Putamen (tissue), 1 donor: ENCODE data around the gene RAD21L1.
A peak's percentile ranks its signal among the peaks of the same experiment; 100 is the strongest.
"Not testable (repeated sequence)": the region's sequence is repeated elsewhere in the genome, so short reads cannot be mapped to it uniquely, and the experiment has no call there.

Source experiments
- DNase-seq: peaks from one replicate; pipeline ENCODE4 v3.0.0-alpha.2; 2016; ENCODE audit warnings: low spot score

RAD21L1 gene

DNA sequence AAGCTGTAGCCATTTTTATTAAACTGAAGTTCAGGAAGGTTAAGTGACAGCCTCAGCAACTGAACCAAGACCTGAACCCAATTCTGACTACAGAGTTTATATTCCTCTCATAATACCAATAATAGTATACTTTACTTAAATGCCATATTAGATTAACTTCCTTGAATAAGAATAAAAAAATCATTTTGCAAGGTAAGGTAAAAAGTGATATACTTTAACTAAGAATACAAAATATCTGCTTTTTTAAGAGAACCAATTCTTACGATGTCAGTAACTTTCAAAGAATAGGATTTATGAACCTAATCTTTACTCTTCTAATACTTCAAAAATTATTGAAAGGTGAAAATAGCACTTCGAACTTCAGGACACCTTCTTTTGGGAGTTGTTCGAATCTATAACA lies 3.7 kb downstream of the RAD21L1 start:
- no peak for DNase-seq

GRCh38 chr20:1232286-1233111 lies 6.7 kb downstream of the RAD21L1 start:
- no peak for DNase-seq

DNA sequence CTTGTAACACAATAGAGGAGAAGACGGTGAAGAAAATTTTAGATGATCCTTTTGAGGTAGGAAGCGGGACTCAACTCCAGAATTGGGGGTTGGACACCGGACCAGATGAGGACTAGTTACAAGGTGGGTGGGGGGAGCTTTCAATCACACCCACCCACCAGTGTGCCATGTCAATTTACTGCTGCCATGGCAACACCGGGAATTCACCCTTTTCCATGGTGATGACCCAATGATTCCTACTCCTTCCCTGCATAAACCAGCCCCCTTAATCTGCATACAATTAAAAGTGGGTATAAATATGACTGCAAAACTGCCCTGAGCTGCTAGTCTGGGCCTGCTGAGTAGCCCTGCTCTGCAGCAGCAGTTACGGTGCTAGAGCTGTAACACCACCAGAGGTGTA lies 14.7 kb downstream of the RAD21L1 start:
- no peak for DNase-seq

DNA sequence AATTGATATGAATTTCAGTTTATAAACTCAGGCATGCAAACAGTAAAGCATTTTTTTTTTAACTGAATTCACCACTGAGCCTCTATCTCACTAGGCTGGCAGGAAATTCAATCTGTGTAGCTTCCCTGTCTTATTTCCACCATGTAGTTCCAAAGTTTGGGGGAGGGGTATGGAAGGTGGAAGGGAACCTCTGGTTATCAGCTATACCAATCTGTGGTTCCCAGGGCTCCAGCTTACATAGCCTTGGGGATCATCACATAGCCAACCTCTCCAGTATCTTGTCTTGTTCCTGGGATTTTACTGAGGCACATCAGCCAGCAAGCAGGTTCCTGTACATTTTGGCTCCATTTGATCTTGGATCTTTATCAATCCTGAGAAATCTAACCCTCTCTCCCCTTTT lies 15.6 kb downstream of the RAD21L1 start:
- DNase-seq, result no peak

DNA sequence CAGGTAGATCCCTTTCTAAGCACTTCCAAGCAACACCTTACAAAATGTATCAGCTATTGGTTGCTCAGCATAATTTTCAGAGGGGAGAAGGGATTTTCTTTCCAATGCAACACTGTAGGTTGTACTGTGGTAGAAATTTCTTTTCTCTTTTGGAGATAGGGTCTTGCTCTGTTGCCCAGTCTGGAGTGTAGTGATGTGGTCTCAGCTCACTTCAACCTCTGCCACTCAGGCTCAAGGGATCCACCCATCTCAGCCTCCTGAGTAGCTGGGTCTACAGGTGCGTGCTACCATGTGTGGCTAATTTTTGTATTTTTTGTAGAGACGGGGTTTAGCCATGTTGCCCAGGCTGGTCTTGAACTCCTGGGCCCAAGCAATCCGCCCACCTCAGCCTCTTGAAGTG lies 16.3 kb downstream of the RAD21L1 start:
- DNase-seq, result no peak

DNA sequence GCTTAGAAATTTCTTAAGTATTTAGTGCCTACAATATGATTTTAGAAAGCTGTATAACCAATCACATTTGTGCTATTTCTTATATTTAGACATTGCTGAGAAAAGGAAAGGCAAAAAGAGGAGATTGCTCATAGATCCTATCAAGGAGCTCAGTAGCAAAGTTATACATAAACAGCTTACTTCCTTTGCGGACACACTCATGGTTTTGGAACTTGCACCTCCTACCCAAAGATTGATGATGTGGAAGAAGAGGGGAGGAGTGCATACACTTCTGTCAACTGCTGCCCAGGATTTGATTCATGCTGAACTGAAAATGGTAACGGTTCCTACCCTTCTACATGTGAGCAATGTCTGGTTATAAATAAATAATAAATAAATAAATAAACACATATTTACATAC lies 16.7 kb downstream of the RAD21L1 start:
- DNase-seq, result no peak

DNA sequence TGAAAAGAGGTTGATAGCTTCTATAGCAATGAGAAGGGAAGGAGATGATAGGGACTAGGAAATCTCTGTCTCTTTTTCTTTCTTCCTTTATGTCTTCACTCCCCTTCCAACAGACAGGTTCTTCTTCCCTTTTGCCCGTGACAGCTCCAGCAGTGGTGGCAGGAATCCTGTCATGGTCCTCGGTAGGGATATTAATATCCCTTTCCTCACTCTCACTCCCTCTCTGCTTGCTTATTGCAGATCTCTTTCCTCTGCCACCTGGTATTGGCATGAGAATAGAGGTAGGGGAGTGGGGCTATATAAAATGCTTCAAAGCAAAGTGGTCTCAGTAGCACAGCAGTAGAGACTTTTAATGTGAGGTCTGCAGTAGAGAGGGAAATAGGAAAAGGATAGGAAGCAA lies 19.7 kb downstream of the RAD21L1 start:
- no peak for DNase-seq

- DNase-seq, result no peak
Measured at GRCh38 chr20:1247689-1248088, 21.8 kb downstream of the RAD21L1 start.

- DNase-seq, result not testable (repeated sequence)
Measured at GRCh38 chr20:1250282-1250681, 24.4 kb downstream of the RAD21L1 start.

DNA sequence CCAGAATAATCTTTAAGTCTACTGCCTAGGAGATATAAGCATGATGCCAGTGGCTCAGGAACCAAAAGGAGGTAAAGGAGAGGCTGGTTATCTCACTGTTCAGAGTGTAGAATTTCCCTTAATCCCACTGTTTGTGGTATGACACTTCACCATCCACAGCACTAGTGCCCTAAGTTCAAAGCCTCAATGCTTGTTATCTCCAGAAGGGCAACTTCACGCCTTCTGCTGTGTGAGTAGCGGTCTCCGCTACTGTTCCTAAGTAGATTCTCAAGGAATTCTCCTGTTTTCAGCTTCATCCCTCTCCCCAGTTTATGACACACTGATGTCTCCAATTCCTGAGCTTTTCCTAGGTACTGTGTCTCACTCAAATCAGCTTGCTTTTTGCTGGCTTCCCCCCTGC lies 26.6 kb downstream of the RAD21L1 start:
- DNase-seq, result no peak

GRCh38 chr20:1254254-1254653 lies 28.4 kb downstream of the RAD21L1 start:
- no peak for DNase-seq

- DNase-seq, result no peak
Measured at GRCh38 chr20:1255675-1256074, 29.8 kb downstream of the RAD21L1 start.

GRCh38 chr20:1263853-1264252 lies 38.0 kb downstream of the RAD21L1 start:
- DNase-seq, result no peak

DNA sequence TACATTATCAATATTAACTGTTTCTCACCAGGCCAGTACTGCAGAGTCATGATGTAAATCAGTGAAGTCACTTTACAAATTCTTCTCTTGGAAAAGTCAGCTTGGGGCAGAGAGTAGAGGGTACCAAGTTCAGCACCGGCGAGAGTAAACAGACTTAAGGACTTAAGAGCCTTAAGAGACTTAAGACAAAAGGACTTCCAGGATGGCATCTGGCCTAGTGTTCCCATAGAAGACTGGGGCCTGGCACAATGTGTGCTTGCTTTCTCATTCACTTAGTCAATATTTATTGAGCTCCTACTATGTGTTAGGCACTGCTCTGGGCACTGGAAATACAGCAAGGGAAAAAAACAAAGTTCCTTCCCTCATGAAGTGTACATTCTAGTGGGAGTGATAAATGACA lies 38.9 kb downstream of the RAD21L1 start:
- no peak for DNase-seq

DNA sequence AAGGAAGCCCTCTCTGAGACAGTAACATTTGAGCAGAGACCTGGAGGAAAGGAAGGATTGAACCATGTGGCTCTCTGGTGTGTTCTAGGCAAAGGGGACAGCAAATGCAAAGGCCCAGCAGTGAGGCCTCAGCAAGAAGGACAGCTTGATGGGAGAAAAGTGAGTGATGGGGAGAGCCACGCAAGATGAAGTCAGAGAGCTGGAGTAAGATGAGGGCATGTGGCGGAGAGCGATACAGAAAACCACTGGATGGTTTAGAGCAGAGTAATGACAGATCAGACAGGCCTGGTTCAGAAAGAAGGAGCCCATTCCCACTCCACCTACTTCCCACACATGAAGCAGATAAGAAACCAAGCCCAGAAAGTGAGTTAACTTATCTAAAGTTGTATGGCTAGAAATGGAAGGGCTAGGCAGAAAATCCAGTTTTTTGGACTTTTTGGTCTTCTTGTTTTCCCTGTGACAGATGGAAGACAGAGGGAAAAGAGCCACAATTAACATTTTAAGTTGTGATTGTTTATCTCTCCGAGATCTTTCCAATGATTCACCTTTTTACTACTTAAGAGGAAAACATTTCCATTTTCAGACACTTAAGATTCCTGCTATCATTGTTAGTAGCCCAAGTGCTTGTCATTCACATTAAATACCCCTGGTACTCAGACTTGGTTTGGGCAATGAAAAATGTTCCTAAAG lies 39.5 kb downstream of the RAD21L1 start:
- DNase-seq, result no peak

- DNase-seq, result no peak
Measured at GRCh38 chr20:1265916-1266166, 40.0 kb downstream of the RAD21L1 start.

GRCh38 chr20:1266167-1266973 lies 40.5 kb downstream of the RAD21L1 start, which contains the start of gene SNPH:
TSS of gene SNPH (plus strand) at chr20:1266294. CDS start at chr20:1296240, 29,946 bp downstream.
- peak; percentile 65 for DNase-seq

GRCh38 chr20:1267161-1267560 lies 41.3 kb downstream of the RAD21L1 start:
- no peak for DNase-seq

- DNase-seq, result no peak
Measured at GRCh38 chr20:1267809-1268374, 42.0 kb downstream of the RAD21L1 start.

GRCh38 chr20:1269235-1269634 lies 43.4 kb downstream of the RAD21L1 start:
- no peak for DNase-seq

DNA sequence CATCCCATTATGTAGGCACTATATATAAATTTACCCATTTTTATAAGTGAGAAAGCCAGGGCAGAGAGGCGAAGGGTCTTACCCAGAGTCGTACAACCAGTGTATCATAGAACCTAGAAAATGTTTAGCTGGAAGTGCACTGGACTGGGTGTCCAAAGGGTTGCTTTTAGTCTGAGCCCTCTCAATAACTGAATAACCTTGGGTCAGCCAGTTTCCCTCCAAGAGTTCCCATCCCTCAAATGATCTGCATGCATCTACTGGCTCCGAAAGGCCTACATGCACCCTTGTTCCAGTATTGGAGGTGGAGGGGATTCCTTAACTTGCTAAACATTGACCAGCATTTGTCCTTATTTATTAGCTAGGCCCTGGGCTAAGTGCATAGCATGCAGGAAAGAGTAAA lies 44.0 kb downstream of the RAD21L1 start:
- no peak for DNase-seq

GRCh38 chr20:1272368-1273100 lies 46.7 kb downstream of the RAD21L1 start:
- DNase-seq, result peak; percentile 47
